Stomach (tissue), 9 donors: ENCODE results near the gene VANGL1. TPM values are rescaled to one million over a fixed set of nuclear protein-coding genes. Genes with fewer than 3 reads are reported as not detected.
"Not testable (repeated sequence)": the region's sequence is repeated elsewhere in the genome, so short reads cannot be mapped to it uniquely, and the experiment has no call there.

Experiments
- DNase-seq, 2 donors: peaks; one replicate each; pipeline versions ENCODE4 v3.0.0 to v3.0.0-alpha.2; 2013 to 2019
- H3K27ac ChIP-seq, 5 donors: fragments of 200-600 bp in 4 of 5; sonication (generic) in 4 of 5; one replicate each; pipeline ENCODE4 v1.5.1; 2013 to 2019; ENCODE audit warnings: mild to moderate bottlenecking in 1 of 5, moderate library complexity in 1 of 5
- H3K27me3 ChIP-seq, 3 donors: fragments of 200-600 bp; sonication (generic); one replicate each; pipeline ENCODE4 v1.5.1; 2017 to 2019; ENCODE audit warnings: mixed run types in 1 of 3
- H3K36me3 ChIP-seq, 4 donors: fragments of 200-600 bp; sonication (generic); 1 replicate in 3 of 4; 2 replicates in 1 of 4; pipeline ENCODE4 v1.5.1; 2016 to 2019
- H3K4me1 ChIP-seq, 4 donors: fragments of 200-600 bp; sonication (generic); one replicate each; pipeline ENCODE4 v1.5.1; 2016 to 2019
- H3K4me3 ChIP-seq, 4 donors: fragments of 200-600 bp; sonication (generic) in 3 of 4; one replicate each; pipeline ENCODE4 v1.5.1; 2016 to 2019; ENCODE audit warnings: mild to moderate bottlenecking in 1 of 4
- H3K9me3 ChIP-seq, 4 donors: fragments of 200-600 bp; sonication (generic); one replicate each; pipeline ENCODE4 v1.5.1; 2016 to 2019
- CTCF ChIP-seq, 7 experiments: fragments of 450-650 bp in 4 of 7; fragments of 200-600 bp in 3 of 7; sonication (generic) in 3 of 7; IDR thresholded peaks; one replicate each; pipeline ENCODE4 v1.5.1; 2016 to 2019; ENCODE audit warnings: antibody characterized with exemption in 7 of 7, control low read depth in 2 of 7, mild to moderate bottlenecking in 1 of 7
- EP300 ChIP-seq: sonication (generic); formaldehyde crosslinking; IDR thresholded peaks from one replicate; pipeline ENCODE4 v1.6.1; 2017; ENCODE audit warnings: antibody characterized with exemption
- POLR2A ChIP-seq, 4 donors: fragments of 450-650 bp; IDR thresholded peaks; one replicate each; pipeline ENCODE4 v1.6.1; 2016; ENCODE audit warnings: antibody characterized with exemption in 4 of 4, control low read depth in 2 of 4, mild to moderate bottlenecking in 1 of 4, moderate library complexity in 1 of 4
- POLR2AphosphoS5 ChIP-seq, 3 donors: sonication (generic); formaldehyde crosslinking; IDR thresholded peaks; one replicate each; pipeline ENCODE4 v1.6.1; 2016; ENCODE audit warnings: antibody characterized with exemption in 3 of 3
- WGBS, 5 donors: extraction: QIAGEN DNeasy Blood & Tissue Kit in 3 of 5; methylation state at CpG; one replicate each; pipeline versions ENCODE4 v1.1.5 to v1.1.7; 2013 to 2018; 5-methylcytosine and 5-hydroxymethylcytosine counted together
- intact Hi-C: fragments of 100-400 bp; cut with DNase I; formaldehyde crosslinking; loops from one replicate; pipeline ENCODE4 v1.15.1; 2023; ENCODE audit warnings: low total_unique reads
- polyA plus RNA-seq, 3 donors: library from polyadenylated mRNA; stranded (reverse); fragments of 200-250 nt; gene quantifications; one replicate each; pipeline ENCODE4 v1.2.3, GENCODE V29; 2013
- total RNA-seq, 5 donors: library from RNA; depleted of rRNA; stranded (reverse); fragments of >200 nt; gene quantifications; one replicate each; pipeline versions ENCODE4 v1.1.0 to v1.2.3, GENCODE V29; 2014 to 2016
- donor health status: healthy with polysubstance abuse.
- donor health status: Bipolar disorder and iron deficiency.
- donor health status: healthy.

Gene VANGL1
- total and polyA plus RNA-seq, 8 donors = 1.4 to 9.4 (median 4.7) TPM

- Histone ChIP-seq H3K27ac (no peak overlapping the region), H3K4me3 (no peak overlapping the region), H3K4me1 (no peaks in the 10 kb centered on the region), H3K36me3 (no peaks in the 10 kb centered on the region), H3K27me3 (no peaks in the 10 kb centered on the region), H3K9me3 (peaks cover 0 to 18% (median 12%) of the 10 kb centered on the region in 4 donors)
- intact Hi-C loops = no loop called here
- DNase-seq = no peak
- 65 to 88% (median 71%) methylated on average over 1 of the region's 1 CpG for WGBS, 5 donors
- TF ChIP-seq POLR2AphosphoS5 (IDR thresholded peaks at IDR 0.05) (no peak), EP300 (no peak), CTCF (IDR thresholded peaks at IDR 0.05) (no peak), POLR2A (IDR thresholded peaks at IDR 0.05) (no peak)
Measured at GRCh38 chr1:115624859-115625258, 16.9 kb upstream of the VANGL1 start.

- no peak overlapping the region for H3K27ac ChIP-seq
- DNase-seq = no peak
- no peak overlapping the region for H3K4me3 ChIP-seq
- H3K36me3 ChIP-seq = no peaks in the 10 kb centered on the region
- no peak for TF ChIP-seq CTCF (IDR thresholded peaks at IDR 0.05)
- no peaks in the 10 kb centered on the region for H3K9me3 ChIP-seq
- intact Hi-C loops = no loop called here
- no peaks in the 10 kb centered on the region for H3K27me3 ChIP-seq
- WGBS, 5 donors = 57 to 73% (median 59%) methylated on average over 2 of the region's 2 CpGs
- no peaks in the 10 kb centered on the region for H3K4me1 ChIP-seq
Measured at GRCh38 chr1:115630342-115630741, 11.4 kb upstream of the VANGL1 start.

GRCh38 chr1:115632251-115633026 is 9.3 kb upstream of the VANGL1 start:
- no peak overlapping the region for H3K4me3 ChIP-seq
- intact Hi-C loops = no loop called here
- H3K4me1 ChIP-seq = no peaks in the 10 kb centered on the region
- no peak overlapping the region for H3K27ac ChIP-seq
- WGBS, 5 donors = 75 to 96% (median 94%) methylated on average over 4 of the region's 4 CpGs
- peaks cover 0 to 13% (median 1%) of the 10 kb centered on the region in 4 donors for H3K9me3 ChIP-seq
- TF ChIP-seq POLR2AphosphoS5 (IDR thresholded peaks at IDR 0.05) (no peak), CTCF (IDR thresholded peaks at IDR 0.05) (no peak), POLR2A (IDR thresholded peaks at IDR 0.05) (no peak), EP300 (no peak)
- DNase-seq = no peak
- no peaks in the 10 kb centered on the region for H3K36me3 ChIP-seq
- no peaks in the 10 kb centered on the region for H3K27me3 ChIP-seq

- H3K9me3 ChIP-seq = peaks cover 0 to 17% (median 7%) of the 10 kb centered on the region in 4 donors
- H3K4me3 ChIP-seq, intact Hi-C loops, H3K27ac ChIP-seq, H3K36me3 ChIP-seq, H3K4me1 ChIP-seq, H3K27me3 ChIP-seq, DNase-seq: not testable (repeated sequence)
- 89 to 97% (median 94%) methylated on average over 1 of the region's 1 CpG for WGBS, 5 donors
Measured at GRCh38 chr1:115633606-115634005, 8.2 kb upstream of the VANGL1 start.

GRCh38 chr1:115637247-115637646 is 4.5 kb upstream of the VANGL1 start:
- DNase-seq, H3K27ac ChIP-seq, H3K27me3 ChIP-seq, H3K36me3 ChIP-seq, H3K4me1 ChIP-seq, H3K4me3 ChIP-seq, intact Hi-C loops: not testable (repeated sequence)
- peaks cover 0 to 26% (median 15%) of the 10 kb centered on the region in 4 donors for H3K9me3 ChIP-seq
- 83 to 100% (median 96%) methylated on average over 1 of the region's 1 CpG for WGBS, 5 donors
